GM06990 (cell line): ENCODE data around the gene SBF2.

ENCODE experiments used
- DNase-seq: peaks from one replicate; pipeline ENCODE4 v3.0.0-alpha.2; 2011; ENCODE audit not compliant: insufficient read length; ENCODE audit errors: extremely low read depth
- H3K27me3 ChIP-seq: replicated peaks from 2 replicates; pipeline ENCODE4 v1.6.0; 2011; ENCODE audit warnings: low read length; ENCODE audit not compliant: control insufficient read depth, insufficient read depth
- H3K36me3 ChIP-seq: 2 replicates; pipeline ENCODE4 v1.5.1; 2011; ENCODE audit warnings: low read length; ENCODE audit not compliant: control insufficient read depth, insufficient read depth
- H3K4me3 ChIP-seq: replicated peaks from 2 replicates; pipeline ENCODE4 v1.5.1; 2011; ENCODE audit warnings: low read depth, mild to moderate bottlenecking, control low read depth, low read length
- CTCF ChIP-seq: IDR thresholded peaks from 2 replicates; pipeline ENCODE4 v1.5.1; 2011; ENCODE audit warnings: low read length, control low read depth, mild to moderate bottlenecking, inconsistent platforms; ENCODE audit not compliant: insufficient read depth, poor library complexity, severe bottlenecking

The SBF2 gene

DNA sequence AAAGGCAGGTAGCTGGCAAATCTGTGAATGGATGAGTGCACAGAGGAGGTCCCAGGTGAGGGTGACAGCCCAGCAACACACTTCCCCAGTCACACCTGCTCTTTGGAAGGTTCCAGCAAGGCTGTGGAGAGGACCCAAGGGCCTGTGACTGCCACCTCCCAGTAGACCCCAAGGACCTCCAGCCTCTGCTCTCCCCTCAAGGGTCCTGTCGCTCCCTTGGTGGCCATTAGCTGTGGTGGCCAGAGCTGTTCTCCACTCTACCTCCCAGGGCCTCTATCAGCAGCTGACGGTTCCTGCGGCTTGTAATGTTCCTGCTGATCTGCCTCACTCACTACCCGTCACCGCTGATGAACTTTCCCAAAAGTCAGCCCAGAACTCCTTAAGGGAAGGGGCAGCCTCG, 537.1 kb downstream of the SBF2 start:
- H3K27me3 ChIP-seq: no peaks in the 10 kb centered on the region
- TF ChIP-seq CTCF: no peak
- no peaks in the 10 kb centered on the region for H3K36me3 ChIP-seq
- H3K4me3 ChIP-seq: no peak overlapping the region
- DNase-seq: no peak

- TF ChIP-seq CTCF: no peak
- no peaks in the 10 kb centered on the region for H3K36me3 ChIP-seq
- H3K27me3 ChIP-seq: no peaks in the 10 kb centered on the region
- no peak for DNase-seq
- H3K4me3 ChIP-seq: no peak overlapping the region
Observed at GRCh38 chr11:9756461-9756860, 537.6 kb downstream of the SBF2 start.

DNA sequence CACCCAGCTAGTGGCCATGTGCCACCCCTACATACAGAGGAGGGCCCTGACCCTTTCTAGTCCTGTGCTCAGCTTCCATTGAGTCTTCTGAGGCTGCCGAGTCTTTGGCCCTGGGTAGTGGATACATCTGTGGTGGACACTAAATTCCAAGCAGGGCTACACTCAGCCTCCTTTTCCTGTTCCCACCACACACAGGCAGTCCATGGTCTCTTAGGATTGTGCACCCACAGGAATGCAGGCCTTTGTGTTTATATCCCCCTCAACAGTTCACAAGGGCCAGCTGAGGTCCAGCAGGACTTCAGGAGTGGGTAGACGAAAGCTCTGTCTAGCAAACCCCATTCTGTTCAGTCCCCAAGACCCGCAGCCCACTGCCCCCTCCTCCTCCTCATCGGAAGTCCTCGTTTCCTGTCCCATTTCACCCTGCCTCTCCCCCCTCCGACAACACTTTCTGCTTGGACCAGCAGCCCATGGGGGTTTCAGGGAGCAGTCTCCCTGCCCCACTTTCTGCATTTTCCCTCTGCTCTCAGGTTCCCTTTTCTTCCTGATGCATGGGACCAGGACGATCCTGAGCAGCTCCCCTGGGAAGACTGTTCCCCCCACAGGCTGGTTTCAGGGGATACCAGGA, 538.3 kb downstream of the SBF2 start:
- H3K27me3 ChIP-seq: no peaks in the 10 kb centered on the region
- TF ChIP-seq CTCF: no peak
- no peak for DNase-seq
- H3K36me3 ChIP-seq: no peaks in the 10 kb centered on the region
- H3K4me3 ChIP-seq: no peak overlapping the region

DNA sequence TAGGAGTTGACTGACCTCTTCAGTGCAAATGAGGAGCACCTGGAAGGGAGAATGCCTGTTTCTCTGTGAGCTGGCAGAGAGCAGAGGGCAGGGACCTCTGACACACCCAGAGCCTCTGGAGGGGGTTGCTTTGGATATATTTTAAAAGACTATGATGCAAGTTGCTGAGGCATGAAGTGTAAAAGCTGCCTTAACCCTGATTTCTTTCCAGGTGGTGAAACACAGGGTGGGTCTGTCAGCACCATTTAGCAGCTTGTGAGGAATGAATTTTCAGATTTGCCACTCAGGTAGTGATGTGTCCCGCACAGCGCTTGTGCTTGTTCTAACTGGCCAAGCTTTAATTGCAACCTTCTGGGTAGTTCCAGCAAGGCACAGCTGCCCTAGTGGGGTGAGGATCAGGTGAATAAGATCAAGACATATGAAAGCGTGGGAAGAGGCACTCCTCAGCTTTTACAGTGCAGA, 540.0 kb downstream of the SBF2 start:
- H3K36me3 ChIP-seq: peaks cover 2% of the 10 kb centered on the region; the same call in 1 of the 2 replicates
- H3K27me3 ChIP-seq: no peaks in the 10 kb centered on the region
- no peak for TF ChIP-seq CTCF
- no peak overlapping the region for H3K4me3 ChIP-seq
- no peak for DNase-seq

DNA sequence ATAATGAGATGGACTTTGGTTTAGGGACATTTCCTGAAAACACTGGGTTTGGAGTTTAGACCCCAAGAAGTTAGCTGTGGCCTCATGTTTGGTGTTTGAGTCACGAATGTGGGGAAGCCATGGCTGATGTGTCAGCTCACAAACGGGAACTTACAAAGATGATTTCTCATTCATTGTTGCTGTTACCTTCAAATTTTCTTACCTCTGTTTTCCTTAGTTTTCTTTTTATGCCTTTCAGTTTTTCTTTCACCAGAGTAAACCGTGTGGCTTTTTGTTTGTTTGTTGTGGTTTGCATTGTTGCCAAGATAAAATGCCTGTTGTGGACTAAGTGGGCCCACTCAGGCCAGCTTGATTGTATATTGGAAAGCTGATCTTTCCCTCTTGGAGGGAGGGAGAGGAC, 541.0 kb downstream of the SBF2 start:
- H3K27me3 ChIP-seq: no peaks in the 10 kb centered on the region
- H3K4me3 ChIP-seq: no peak overlapping the region
- TF ChIP-seq CTCF: no peak
- peaks cover 4% of the 10 kb centered on the region for H3K36me3 ChIP-seq
- no peak for DNase-seq

GRCh38 chr11:9752091-9752490, 541.9 kb downstream of the SBF2 start:
- TF ChIP-seq CTCF: no peak
- H3K36me3 ChIP-seq: peaks cover 4% of the 10 kb centered on the region
- no peak overlapping the region for H3K4me3 ChIP-seq
- no peaks in the 10 kb centered on the region for H3K27me3 ChIP-seq
- DNase-seq: no peak
